A673 (cell line): ENCODE data around the gene UVRAG.

Experiments used
- EZH2 ChIP-seq: fragments of 200-600 bp; sonication (generic); IDR thresholded peaks from 2 replicates; pipeline ENCODE4 v1.6.1; 2017; ENCODE audit warnings: borderline replicate concordance, low read depth, mild to moderate bottlenecking, mixed read lengths, antibody characterized with exemption, low read length; ENCODE audit not compliant: poor library complexity, severe bottlenecking
- TF ChIP-seq, protein P1 (sequence below): fragments of 300-800, 200-600 bp; sonication (generic); conservative IDR thresholded peaks from 2 replicates; pipeline ENCODE4 v1.5.1; 2017; ENCODE audit warnings: low read depth, mild to moderate bottlenecking, antibody characterized with exemption, low read length, moderate library complexity, mixed read lengths

DNA sequence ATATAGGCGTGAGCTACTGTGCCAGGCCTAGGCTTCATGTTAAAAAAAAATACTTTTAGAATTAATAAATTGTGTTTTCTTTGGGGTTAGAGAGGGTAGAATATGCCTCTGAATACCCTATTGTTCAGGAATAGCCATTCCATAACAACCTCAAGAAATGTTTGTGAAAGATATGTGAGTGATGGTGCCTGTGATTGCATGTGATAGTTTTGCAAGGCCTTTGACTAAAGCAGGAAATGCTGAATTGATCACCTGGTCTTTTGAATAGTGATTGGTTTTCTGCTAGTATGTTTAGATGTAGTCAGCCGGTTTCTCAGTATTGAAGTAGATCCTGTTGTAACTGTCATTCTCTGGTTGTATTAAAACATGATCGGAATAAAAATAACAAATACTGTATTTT is 73.4 kb downstream of the UVRAG start:
- TF ChIP-seq, protein P1, sequence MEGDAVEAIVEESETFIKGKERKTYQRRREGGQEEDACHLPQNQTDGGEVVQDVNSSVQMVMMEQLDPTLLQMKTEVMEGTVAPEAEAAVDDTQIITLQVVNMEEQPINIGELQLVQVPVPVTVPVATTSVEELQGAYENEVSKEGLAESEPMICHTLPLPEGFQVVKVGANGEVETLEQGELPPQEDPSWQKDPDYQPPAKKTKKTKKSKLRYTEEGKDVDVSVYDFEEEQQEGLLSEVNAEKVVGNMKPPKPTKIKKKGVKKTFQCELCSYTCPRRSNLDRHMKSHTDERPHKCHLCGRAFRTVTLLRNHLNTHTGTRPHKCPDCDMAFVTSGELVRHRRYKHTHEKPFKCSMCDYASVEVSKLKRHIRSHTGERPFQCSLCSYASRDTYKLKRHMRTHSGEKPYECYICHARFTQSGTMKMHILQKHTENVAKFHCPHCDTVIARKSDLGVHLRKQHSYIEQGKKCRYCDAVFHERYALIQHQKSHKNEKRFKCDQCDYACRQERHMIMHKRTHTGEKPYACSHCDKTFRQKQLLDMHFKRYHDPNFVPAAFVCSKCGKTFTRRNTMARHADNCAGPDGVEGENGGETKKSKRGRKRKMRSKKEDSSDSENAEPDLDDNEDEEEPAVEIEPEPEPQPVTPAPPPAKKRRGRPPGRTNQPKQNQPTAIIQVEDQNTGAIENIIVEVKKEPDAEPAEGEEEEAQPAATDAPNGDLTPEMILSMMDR: no peak
- TF ChIP-seq EZH2: no peak
